Midbrain (tissue), 1 donor: ENCODE measurements around the gene ITGAV.

Source experiments
- DNase-seq: peaks from one replicate; lab custom pipeline; 2025; lab: John Stamatoyannopoulos, UW

Gene ITGAV

GRCh38 chr2:186717320-186718007 is 127.6 kb downstream of the ITGAV start:
- DNase-seq, result no peak

GRCh38 chr2:186718122-186718521 is 128.3 kb downstream of the ITGAV start:
- no peak for DNase-seq

GRCh38 chr2:186718903-186719302 is 129.0 kb downstream of the ITGAV start:
- no peak for DNase-seq

GRCh38 chr2:186721956-186722355 is 132.1 kb downstream of the ITGAV start:
- no peak for DNase-seq

- no peak for DNase-seq
Measured at GRCh38 chr2:186724736-186725135, 134.9 kb downstream of the ITGAV start.

- no peak for DNase-seq
Measured at GRCh38 chr2:186725783-186726182, 135.9 kb downstream of the ITGAV start.

- DNase-seq, result no peak
Measured at GRCh38 chr2:186726938-186727337, 137.1 kb downstream of the ITGAV start.

GRCh38 chr2:186728631-186729030 is 138.8 kb downstream of the ITGAV start:
- no peak for DNase-seq
